Suprapubic skin (tissue), 4 donors: Measurements from ENCODE around the gene CBX4. TPM values are rescaled to one million over a fixed set of nuclear protein-coding genes. Genes with fewer than 3 reads are reported as not detected.

ENCODE experiments used
- DNase-seq, 2 donors: peaks; one replicate each; pipeline ENCODE4 v3.0.0-alpha.2; 2019; ENCODE audit warnings: low spot score in 2 of 2
- H3K27ac ChIP-seq: fragments of 200-600 bp; sonication (generic); one replicate; pipeline ENCODE4 v1.5.1; 2019
- H3K27me3 ChIP-seq: fragments of 200-600 bp; sonication (generic); one replicate; pipeline ENCODE4 v1.5.1; 2019
- H3K36me3 ChIP-seq: fragments of 200-600 bp; sonication (generic); one replicate; pipeline ENCODE4 v1.5.1; 2019
- H3K4me1 ChIP-seq: fragments of 200-600 bp; sonication (generic); one replicate; pipeline ENCODE4 v1.5.1; 2019
- H3K4me3 ChIP-seq: fragments of 200-600 bp; sonication (generic); one replicate; pipeline ENCODE4 v1.5.1; 2019; ENCODE audit warnings: mild to moderate bottlenecking
- H3K9me3 ChIP-seq: fragments of 200-600 bp; sonication (generic); one replicate; pipeline ENCODE4 v1.5.1; 2019
- EP300 ChIP-seq: sonication (generic); formaldehyde crosslinking; IDR thresholded peaks from one replicate; pipeline ENCODE4 v1.6.1; 2017; ENCODE audit warnings: antibody characterized with exemption
- POLR2A ChIP-seq, 2 donors: fragments of 450-650 bp; IDR thresholded peaks; one replicate each; pipeline ENCODE4 v1.6.1; 2017; ENCODE audit warnings: antibody characterized with exemption in 2 of 2, mild to moderate bottlenecking in 2 of 2, moderate library complexity in 2 of 2
- POLR2AphosphoS5 ChIP-seq, 3 donors: sonication (generic); formaldehyde crosslinking; IDR thresholded peaks; one replicate each; pipeline ENCODE4 v1.6.1; 2017; ENCODE audit warnings: antibody characterized with exemption in 3 of 3
- WGBS: methylation state at CpG from one replicate; pipeline ENCODE4 v1.1.5; 2018; 5-methylcytosine and 5-hydroxymethylcytosine counted together
- total RNA-seq, 4 donors: library from RNA; depleted of rRNA; stranded (reverse); fragments of >200 nt; gene quantifications; one replicate each; pipeline ENCODE4 v1.1.0, GENCODE V29; 2016
- TF ChIP-seq, protein P1 (sequence below), 2 donors: fragments of 200-600 bp in 1 of 2; fragments of 450-650 bp in 1 of 2; sonication (generic) in 1 of 2; IDR thresholded peaks; one replicate each; pipeline ENCODE4 v1.5.1; 2016 to 2019; ENCODE audit warnings: antibody characterized with exemption in 2 of 2, mild to moderate bottlenecking in 1 of 2, moderate library complexity in 1 of 2

The CBX4 gene
- total RNA-seq, 4 donors from 2014 or later = 33.0 to 47.7 (median 38.0) TPM

DNA sequence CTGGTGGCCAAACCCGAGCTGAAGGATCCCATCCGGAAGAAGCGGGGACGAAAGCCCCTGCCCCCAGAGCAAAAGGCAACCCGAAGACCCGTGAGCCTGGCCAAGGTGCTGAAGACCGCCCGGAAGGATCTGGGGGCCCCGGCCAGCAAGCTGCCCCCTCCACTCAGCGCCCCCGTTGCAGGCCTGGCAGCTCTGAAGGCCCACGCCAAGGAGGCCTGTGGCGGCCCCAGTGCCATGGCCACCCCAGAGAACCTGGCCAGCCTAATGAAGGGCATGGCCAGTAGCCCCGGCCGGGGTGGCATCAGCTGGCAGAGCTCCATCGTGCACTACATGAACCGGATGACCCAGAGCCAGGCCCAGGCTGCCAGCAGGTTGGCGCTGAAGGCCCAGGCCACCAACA is 55.3 kb downstream of the CBX4 start:
- peaks cover 9% of the 10 kb centered on the region for H3K4me1 ChIP-seq
- no peaks in the 10 kb centered on the region for H3K9me3 ChIP-seq
- no peak for DNase-seq
- peaks cover 9% of the 10 kb centered on the region for H3K36me3 ChIP-seq
- TF ChIP-seq, protein P1, sequence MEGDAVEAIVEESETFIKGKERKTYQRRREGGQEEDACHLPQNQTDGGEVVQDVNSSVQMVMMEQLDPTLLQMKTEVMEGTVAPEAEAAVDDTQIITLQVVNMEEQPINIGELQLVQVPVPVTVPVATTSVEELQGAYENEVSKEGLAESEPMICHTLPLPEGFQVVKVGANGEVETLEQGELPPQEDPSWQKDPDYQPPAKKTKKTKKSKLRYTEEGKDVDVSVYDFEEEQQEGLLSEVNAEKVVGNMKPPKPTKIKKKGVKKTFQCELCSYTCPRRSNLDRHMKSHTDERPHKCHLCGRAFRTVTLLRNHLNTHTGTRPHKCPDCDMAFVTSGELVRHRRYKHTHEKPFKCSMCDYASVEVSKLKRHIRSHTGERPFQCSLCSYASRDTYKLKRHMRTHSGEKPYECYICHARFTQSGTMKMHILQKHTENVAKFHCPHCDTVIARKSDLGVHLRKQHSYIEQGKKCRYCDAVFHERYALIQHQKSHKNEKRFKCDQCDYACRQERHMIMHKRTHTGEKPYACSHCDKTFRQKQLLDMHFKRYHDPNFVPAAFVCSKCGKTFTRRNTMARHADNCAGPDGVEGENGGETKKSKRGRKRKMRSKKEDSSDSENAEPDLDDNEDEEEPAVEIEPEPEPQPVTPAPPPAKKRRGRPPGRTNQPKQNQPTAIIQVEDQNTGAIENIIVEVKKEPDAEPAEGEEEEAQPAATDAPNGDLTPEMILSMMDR (IDR thresholded peaks at IDR 0.05) = no peak
- TF ChIP-seq POLR2AphosphoS5 (IDR thresholded peaks at IDR 0.05) (no peak), POLR2A (IDR thresholded peaks at IDR 0.05) (no peak), EP300 (no peak)
- H3K27me3 ChIP-seq = peaks cover 59% of the 10 kb centered on the region
- no peak overlapping the region for H3K4me3 ChIP-seq
- H3K27ac ChIP-seq = no peak overlapping the region
- no CpG with 5 or more reads among the region's 18 CpGs for WGBS

Other genes with a start within 250 kb of the CBX4 start
- gene RBFOX3, start 228.4 kb downstream of the CBX4 start, total RNA-seq = not detected
- gene ENPP7, start 108.5 kb downstream of the CBX4 start, total RNA-seq = not detected
- 1 to 10 TPM; 2.2 to 7.0 (median 5.2) TPM for gene CBX2, start 61.3 kb downstream of the CBX4 start, total RNA-seq
- 1 to 10 TPM; 2.3 to 6.4 (median 3.1) TPM for gene CBX8, start 42.4 kb downstream of the CBX4 start, total RNA-seq
- gene TBC1D16, start 196.4 kb upstream of the CBX4 start, total RNA-seq = 10 to 100 TPM; 18.6 to 33.6 (median 22.7) TPM
- gene CCDC40, start 197.2 kb upstream of the CBX4 start, total RNA-seq = 1 to 10 TPM; 1.2 to 4.4 (median 2.9) TPM